H54 (cell line): ENCODE results near the gene ELF2.
A peak's percentile ranks its signal among the peaks of the same experiment; 100 is the strongest.
"Not testable (repeated sequence)": the region's sequence is repeated elsewhere in the genome, so short reads cannot be mapped to it uniquely, and the experiment has no call there.

Experiments
- DNase-seq: peaks from one replicate; pipeline ENCODE4 v3.0.0; 2011; ENCODE audit warnings: low spot score, mixed read lengths; ENCODE audit not compliant: insufficient read length
- FAIRE-seq: peaks from 3 replicates; lab custom pipeline; 2011; peaks lifted over from hg19 to GRCh38; lab: Jason Lieb, UNC
- POLR2A ChIP-seq: IDR thresholded peaks from 2 replicates; pipeline ENCODE4 v1.6.1; 2011; ENCODE audit warnings: low read depth, mild to moderate bottlenecking, low read length

ELF2 gene

DNA sequence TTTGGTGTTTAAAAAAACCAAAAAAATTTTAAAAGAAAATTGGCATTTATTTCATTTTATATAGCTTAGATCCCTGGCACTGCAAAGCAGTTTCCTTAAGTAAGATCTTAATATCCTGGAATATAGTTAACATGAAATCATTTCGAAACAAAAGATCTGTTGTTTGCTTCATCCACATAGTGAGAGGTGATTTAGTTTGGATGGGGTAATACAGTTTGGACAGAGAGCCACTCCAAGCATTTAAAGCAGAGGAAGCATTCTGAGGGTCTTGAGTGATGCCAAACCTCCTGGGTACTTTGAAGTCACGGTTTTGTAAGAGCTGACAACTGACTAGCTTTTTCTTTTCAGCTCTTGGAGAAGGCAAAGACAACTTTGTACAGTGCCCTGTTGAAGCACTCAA lies 132.7 kb downstream of the ELF2 start:
- TF ChIP-seq POLR2A, result no peak
- no peak for FAIRE-seq
- no peak for DNase-seq

- TF ChIP-seq POLR2A, result no peak
- DNase-seq, result no peak
- FAIRE-seq, result no peak
Observed at GRCh38 chr4:139042981-139043460, 134.0 kb downstream of the ELF2 start.

GRCh38 chr4:139038874-139039443 lies 138.1 kb downstream of the ELF2 start:
- no peak for FAIRE-seq
- TF ChIP-seq POLR2A, result no peak
- DNase-seq, result no peak

DNA sequence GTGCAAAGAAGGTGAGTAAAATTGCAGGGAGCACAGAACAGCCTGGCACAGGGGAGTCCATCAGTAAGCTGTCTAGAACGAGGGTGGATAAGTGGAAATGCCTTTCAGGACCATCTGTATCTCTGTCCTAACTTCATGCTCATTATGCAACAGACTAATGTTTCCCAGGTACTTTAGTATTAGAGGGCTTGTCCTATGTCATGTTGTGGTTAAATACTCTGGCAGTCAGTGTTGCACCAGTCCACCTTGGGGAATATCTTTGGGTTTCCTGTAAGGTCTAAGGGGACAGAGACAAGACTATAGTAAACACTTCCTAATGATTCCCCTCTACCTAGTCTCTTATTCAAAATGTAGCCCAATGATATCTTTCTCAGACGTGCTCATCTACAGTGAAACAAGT lies 140.1 kb downstream of the ELF2 start:
- no peak for TF ChIP-seq POLR2A
- DNase-seq, result no peak
- FAIRE-seq, result no peak

GRCh38 chr4:139035650-139036049 lies 141.4 kb downstream of the ELF2 start:
- TF ChIP-seq POLR2A, result no peak
- FAIRE-seq (no peak), DNase-seq (no peak)

DNA sequence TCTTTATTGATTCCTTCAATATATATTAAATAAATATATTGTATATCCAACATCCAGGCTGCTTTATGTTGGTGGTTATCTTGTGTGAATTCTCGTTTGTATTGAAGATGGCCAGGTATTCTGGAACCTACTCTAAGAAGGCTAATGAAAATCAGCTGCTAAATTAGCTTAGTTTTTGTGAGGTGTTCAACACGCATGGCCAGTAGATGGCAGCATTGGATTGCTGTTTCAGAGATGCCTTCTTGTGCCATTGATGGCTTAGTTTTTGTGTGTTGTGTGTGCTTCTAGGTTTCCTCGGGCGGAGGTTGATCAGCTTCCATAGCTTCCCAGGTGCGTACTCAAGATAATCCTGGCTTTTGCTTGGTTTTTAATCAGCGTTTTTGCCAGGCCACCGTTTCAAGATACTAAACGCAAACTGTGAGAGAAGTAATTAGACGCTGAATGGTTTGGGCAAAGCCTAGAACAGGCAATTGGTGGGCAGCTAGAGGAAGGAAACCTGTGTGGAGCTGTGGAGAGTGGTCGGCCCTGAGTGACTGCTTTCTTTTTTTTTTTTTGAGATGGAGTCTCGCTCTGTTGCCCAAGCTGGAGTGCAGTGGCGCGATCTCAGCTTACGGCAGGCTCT lies 146.3 kb downstream of the ELF2 start:
- peak; percentile 31 for DNase-seq
- TF ChIP-seq POLR2A, result no peak
- FAIRE-seq, result no peak

- not testable (repeated sequence) for DNase-seq, FAIRE-seq
Observed at GRCh38 chr4:139029866-139030363, 147.1 kb downstream of the ELF2 start.

DNA sequence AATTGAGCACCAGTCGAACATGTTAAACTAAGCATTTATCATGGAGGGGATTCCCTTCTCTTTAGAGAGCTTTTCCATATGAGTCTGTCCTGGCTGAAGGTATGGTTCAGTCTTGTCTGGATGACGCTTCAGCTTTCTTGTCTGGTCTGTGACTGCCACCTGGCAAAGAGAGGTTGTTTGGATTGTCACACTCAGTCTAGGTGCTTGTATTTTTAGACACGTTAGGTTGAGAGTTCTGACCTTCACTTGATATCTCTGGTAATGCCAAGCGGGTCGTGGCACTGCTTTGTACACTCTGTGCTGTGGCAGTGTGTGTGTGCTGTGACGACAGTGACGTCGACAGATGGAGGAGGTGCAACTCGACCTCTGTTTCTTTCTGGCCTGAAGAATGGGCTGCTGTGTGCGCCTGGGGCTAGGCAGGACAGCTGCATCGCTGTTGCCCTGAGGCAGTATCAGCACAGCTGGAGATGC lies 148.8 kb downstream of the ELF2 start:
- no peak for TF ChIP-seq POLR2A
- DNase-seq (no peak), FAIRE-seq (no peak)

DNA sequence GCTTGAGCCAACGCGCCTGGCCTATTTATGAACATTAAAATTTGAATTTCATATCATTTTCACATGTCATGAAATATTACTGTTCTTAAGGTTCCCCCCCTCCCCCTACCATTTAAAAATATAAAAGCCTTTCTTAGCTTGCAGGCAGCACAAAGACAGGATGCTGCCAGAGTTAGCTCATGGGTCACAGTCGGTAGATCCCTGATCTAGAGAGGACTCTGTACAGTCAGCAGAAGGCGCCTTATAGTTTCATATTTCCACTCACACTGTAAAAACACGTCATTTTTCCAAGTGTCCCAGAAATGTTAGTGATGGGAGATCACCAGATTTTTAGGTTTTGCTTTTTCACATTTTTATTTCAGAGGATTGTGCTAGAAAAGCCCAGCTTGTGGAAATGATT lies 149.2 kb downstream of the ELF2 start:
- FAIRE-seq (no peak), DNase-seq (no peak)
- TF ChIP-seq POLR2A, result no peak

- TF ChIP-seq POLR2A, result no peak
- no peak for DNase-seq
- no peak for FAIRE-seq
Observed at GRCh38 chr4:139025841-139026240, 151.2 kb downstream of the ELF2 start.

GRCh38 chr4:139024686-139025085 lies 152.3 kb downstream of the ELF2 start:
- DNase-seq (no peak), FAIRE-seq (no peak)
- TF ChIP-seq POLR2A, result no peak

GRCh38 chr4:139022835-139023234 lies 154.2 kb downstream of the ELF2 start:
- DNase-seq, result no peak
- TF ChIP-seq POLR2A, result no peak
- FAIRE-seq, result no peak

DNA sequence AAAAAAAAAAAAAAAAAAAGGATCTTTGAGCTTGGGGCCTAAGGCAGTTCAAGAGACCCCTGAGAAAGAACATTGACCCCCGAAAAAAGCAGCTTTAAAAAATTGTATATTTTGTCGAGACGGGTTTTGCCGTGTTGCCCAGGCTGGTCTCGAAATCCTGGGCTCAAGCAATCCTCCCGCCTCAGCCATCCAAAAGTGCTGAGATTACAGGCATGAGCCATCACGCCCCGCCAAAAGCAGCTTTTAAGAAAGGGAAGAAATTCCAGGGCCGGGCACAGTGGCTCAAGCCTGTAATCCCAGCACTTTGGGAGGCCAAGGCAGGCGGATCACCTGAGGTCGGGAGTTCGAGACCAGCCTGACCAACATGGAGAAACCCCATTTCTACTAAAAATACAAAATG lies 155.9 kb downstream of the ELF2 start:
- FAIRE-seq, result not testable (repeated sequence)

GRCh38 chr4:139020384-139020783 lies 156.6 kb downstream of the ELF2 start:
- DNase-seq, result no peak

More for the DNA sequence above, 155.9 kb downstream of the ELF2 start:
- DNase-seq, result not testable (repeated sequence)

More at GRCh38 chr4:139020384-139020783, 156.6 kb downstream of the ELF2 start:
- TF ChIP-seq POLR2A, result no peak
- FAIRE-seq, result no peak
